Measurements from ENCODE around the gene LMTK3.

Gene LMTK3

GRCh38 chr19:48554385-48555091, 42.9 kb upstream of the LMTK3 start:
- Histone ChIP-seq H3K9ac (ENCODE audit: low read depth, low read length) (no peak overlapping the region), H2AFZ (ENCODE audit: low read depth, low read length) (no peak overlapping the region), H3K9me3 (ENCODE audit: insufficient read depth, low read length, severe bottlenecking) (no peaks in the 10 kb centered on the region), H3K4me2 (ENCODE audit: insufficient read depth, low read length) (no peak overlapping the region), H3K79me2 (ENCODE audit: insufficient read depth, low read length) (no peaks in the 10 kb centered on the region), H3K4me3 (ENCODE audit: low read depth in 1 of 2, low read length in 2 of 2) (no peak overlapping the region), H3K36me3 (ENCODE audit: insufficient read depth, low read length) (no peaks in the 10 kb centered on the region), H3K4me1 (ENCODE audit: insufficient read depth, low read length) (no peaks in the 10 kb centered on the region), H3K27ac (ENCODE audit: low read length) (no peak overlapping the region), H4K20me1 (ENCODE audit: insufficient read depth, low read length) (no peaks in the 10 kb centered on the region), H3K27me3 (ENCODE audit: insufficient read depth, low read length, poor library complexity) (no peaks in the 10 kb centered on the region)
- no peak for DNase-seq
- TF ChIP-seq EZH2 (IDR thresholded peaks at IDR 0.05; ENCODE audit: borderline replicate concordance, low read depth, low read length, severe bottlenecking) (no peak), CTCF (IDR thresholded peaks at IDR 0.05; ENCODE audit: borderline replicate concordance, extremely low read depth, low read length, poor library complexity, severe bottlenecking) (no peak)
- ATAC-seq (ENCODE audit: insufficient read depth, low read depth): no peak

- H2AFZ ChIP-seq (ENCODE audit: low read depth, low read length): no peak overlapping the region
- no peak overlapping the region for H3K9ac ChIP-seq (ENCODE audit: low read depth, low read length)
- no peaks in the 10 kb centered on the region for H3K27me3 ChIP-seq (ENCODE audit: insufficient read depth, low read length, poor library complexity)
- no peaks in the 10 kb centered on the region for H3K4me1 ChIP-seq (ENCODE audit: insufficient read depth, low read length)
- H3K4me3 ChIP-seq (ENCODE audit: low read depth in 1 of 2, low read length in 2 of 2): no peak overlapping the region
- H3K79me2 ChIP-seq (ENCODE audit: insufficient read depth, low read length): no peaks in the 10 kb centered on the region
- no peaks in the 10 kb centered on the region for H3K9me3 ChIP-seq (ENCODE audit: insufficient read depth, low read length, severe bottlenecking)
- H3K4me2 ChIP-seq (ENCODE audit: insufficient read depth, low read length): no peak overlapping the region
- H3K27ac ChIP-seq (ENCODE audit: low read length): no peak overlapping the region
- no peaks in the 10 kb centered on the region for H4K20me1 ChIP-seq (ENCODE audit: insufficient read depth, low read length)
- DNase-seq (no peak), ATAC-seq (ENCODE audit: insufficient read depth, low read depth) (no peak)
- TF ChIP-seq CTCF (IDR thresholded peaks at IDR 0.05; ENCODE audit: borderline replicate concordance, extremely low read depth, low read length, poor library complexity, severe bottlenecking) (no peak), EZH2 (IDR thresholded peaks at IDR 0.05; ENCODE audit: borderline replicate concordance, low read depth, low read length, severe bottlenecking) (no peak)
- H3K36me3 ChIP-seq (ENCODE audit: insufficient read depth, low read length): no peaks in the 10 kb centered on the region
Observed at GRCh38 chr19:48553676-48554384, 42.2 kb upstream of the LMTK3 start.

- Histone ChIP-seq H3K36me3 (ENCODE audit: insufficient read depth, low read length) (no peaks in the 10 kb centered on the region), H2AFZ (ENCODE audit: low read depth, low read length) (no peak overlapping the region), H3K9me3 (ENCODE audit: insufficient read depth, low read length, severe bottlenecking) (no peaks in the 10 kb centered on the region), H3K9ac (ENCODE audit: low read depth, low read length) (no peak overlapping the region), H3K4me2 (ENCODE audit: insufficient read depth, low read length) (no peak overlapping the region), H3K4me3 (ENCODE audit: low read depth in 1 of 2, low read length in 2 of 2) (no peak overlapping the region), H3K27me3 (ENCODE audit: insufficient read depth, low read length, poor library complexity) (no peaks in the 10 kb centered on the region), H3K27ac (ENCODE audit: low read length) (no peak overlapping the region), H3K79me2 (ENCODE audit: insufficient read depth, low read length) (no peaks in the 10 kb centered on the region), H4K20me1 (ENCODE audit: insufficient read depth, low read length) (no peaks in the 10 kb centered on the region), H3K4me1 (ENCODE audit: insufficient read depth, low read length) (no peaks in the 10 kb centered on the region)
- no peak for ATAC-seq (ENCODE audit: insufficient read depth, low read depth)
- DNase-seq: no peak
- TF ChIP-seq EZH2 (IDR thresholded peaks at IDR 0.05; ENCODE audit: borderline replicate concordance, low read depth, low read length, severe bottlenecking) (no peak), CTCF (IDR thresholded peaks at IDR 0.05; ENCODE audit: borderline replicate concordance, extremely low read depth, low read length, poor library complexity, severe bottlenecking) (no peak)
Observed at GRCh38 chr19:48552406-48553322, 41.0 kb upstream of the LMTK3 start.

All from DND-41 (cell line).